ENCODE results near the gene TMEM238L.

The TMEM238L gene

GRCh38 chr17:10777131-10777807, 26.6 kb downstream of the TMEM238L start:
- DNase-seq (ENCODE audit: extremely low spot score, insufficient read length, low read depth) (no peak), FAIRE-seq (no peak)

- DNase-seq (ENCODE audit: extremely low spot score, insufficient read length, low read depth) (no peak), FAIRE-seq (no peak)
These were observed 27.5 kb downstream of the TMEM238L start for GRCh38 chr17:10776381-10776780.

GRCh38 chr17:10775740-10776356, 28.1 kb downstream of the TMEM238L start:
- FAIRE-seq: no peak
- no peak for DNase-seq (ENCODE audit: extremely low spot score, insufficient read length, low read depth)

DNA sequence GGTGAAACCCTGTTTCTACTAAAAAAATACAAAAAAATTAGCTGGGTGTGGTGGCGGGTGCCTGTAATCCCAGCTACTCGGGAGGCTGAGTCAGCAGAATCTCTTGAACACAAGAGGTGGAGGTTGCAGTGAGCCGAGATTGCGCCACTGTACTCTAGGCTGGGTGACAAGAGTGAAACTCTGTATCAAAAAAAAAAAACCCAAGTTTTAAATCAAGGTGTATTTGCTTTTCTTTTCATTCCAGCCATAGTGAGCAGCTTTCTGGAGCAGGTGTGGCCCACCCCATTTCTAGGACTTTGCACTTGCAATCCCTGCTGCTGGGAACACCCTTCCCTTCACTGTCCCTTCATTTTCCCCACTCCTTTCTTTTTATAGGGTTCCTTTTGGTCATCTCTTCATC, 28.8 kb downstream of the TMEM238L start:
- DNase-seq (ENCODE audit: extremely low spot score, insufficient read length, low read depth): no peak
- FAIRE-seq: no peak

DNA sequence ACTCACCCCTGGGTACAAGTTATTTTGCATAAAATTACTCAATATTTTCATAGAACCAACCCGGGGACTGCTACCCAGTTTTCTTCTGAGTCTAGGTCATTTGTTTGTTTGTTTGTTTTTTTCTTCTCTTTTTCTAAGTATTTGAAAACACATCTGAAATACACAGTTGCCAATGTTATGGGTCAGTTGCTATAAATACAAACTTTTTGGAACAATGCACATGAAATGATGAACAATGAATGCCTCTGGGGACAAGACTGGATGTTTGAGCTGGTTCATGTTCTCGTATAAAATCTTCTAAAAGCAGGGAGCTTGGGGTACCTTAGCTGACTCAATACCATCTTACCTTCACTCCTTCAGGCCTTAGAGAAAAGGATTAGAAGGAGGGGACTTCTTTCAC, 30.5 kb downstream of the TMEM238L start:
- FAIRE-seq (no peak), DNase-seq (ENCODE audit: extremely low spot score, insufficient read length, low read depth) (no peak)

GRCh38 chr17:10772425-10773380, 31.2 kb downstream of the TMEM238L start:
- no peak for DNase-seq (ENCODE audit: extremely low spot score, insufficient read length, low read depth)
- FAIRE-seq: no peak

DNA sequence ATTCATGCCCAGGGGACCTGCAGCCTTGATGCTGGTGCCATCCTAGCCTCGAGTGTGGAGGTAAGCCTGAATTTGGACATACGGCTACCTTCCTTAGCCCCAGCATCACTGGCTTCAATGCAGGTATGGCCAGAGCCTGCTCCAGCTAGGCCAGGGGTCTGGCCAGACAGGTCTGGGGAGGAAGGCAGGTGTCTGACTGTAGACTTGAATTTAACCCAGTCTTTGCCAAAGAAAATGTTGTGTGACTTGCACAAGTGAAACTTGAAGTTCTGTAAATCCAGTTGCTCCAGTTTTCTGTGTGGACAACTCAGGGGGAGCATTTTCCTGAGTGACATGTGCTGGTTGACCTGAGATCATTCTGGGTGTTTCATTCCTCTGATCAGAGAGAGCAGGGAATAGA, 32.8 kb downstream of the TMEM238L start:
- DNase-seq (ENCODE audit: extremely low spot score, insufficient read length, low read depth) (no peak), FAIRE-seq (no peak)

- FAIRE-seq (no peak), DNase-seq (ENCODE audit: extremely low spot score, insufficient read length, low read depth) (no peak)
These were observed 34.1 kb downstream of the TMEM238L start for GRCh38 chr17:10769840-10770239.

DNA sequence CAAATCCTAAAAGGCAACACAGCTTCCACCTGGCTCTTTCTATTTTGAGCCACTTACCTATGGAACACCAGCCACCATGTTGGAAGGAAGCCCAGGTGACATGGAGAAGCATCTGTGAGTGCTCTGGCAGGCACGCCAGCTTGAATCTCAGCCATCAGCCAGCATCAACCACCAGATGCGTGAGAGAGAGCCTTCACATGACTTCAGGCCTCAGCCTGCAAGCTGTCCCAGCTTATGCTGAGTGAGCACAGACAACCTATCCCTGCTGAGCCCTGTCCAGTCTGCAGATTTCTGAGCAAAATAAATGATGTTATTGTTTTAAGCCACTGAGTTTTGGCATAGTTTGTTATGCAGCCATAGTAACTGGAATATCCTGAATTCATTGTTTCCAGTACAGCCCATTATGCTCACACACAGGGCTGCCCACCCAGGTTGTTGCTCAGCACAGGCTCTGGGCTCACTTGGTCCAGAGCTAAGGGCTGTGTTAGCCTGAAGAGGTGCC, 35.1 kb downstream of the TMEM238L start:
- no peak for FAIRE-seq

GRCh38 chr17:10767232-10767631, 36.7 kb downstream of the TMEM238L start:
- FAIRE-seq (no peak), DNase-seq (ENCODE audit: extremely low spot score, insufficient read length, low read depth) (no peak)

More for the DNA sequence above, 35.1 kb downstream of the TMEM238L start:
- no peak for DNase-seq (ENCODE audit: extremely low spot score, insufficient read length, low read depth)

DNA sequence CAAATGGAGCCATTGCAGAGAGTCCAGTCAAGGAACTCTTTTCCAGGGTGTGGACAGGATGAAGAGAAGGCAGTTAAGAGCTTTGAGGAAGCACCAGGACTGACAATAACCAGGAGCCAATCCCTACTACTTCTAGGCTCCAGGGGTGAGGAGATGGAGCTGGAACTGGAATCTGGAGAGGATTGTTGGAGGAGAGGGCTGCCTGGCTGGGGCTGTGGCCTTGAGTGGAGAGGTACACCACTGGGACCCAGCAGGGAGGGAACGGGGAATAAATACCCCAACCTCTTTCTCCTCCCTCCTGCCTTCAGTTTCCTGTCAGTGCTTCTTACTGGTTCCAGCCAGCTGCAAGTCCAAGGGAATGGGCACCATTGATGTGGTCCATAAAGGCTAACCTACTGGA, 41.9 kb downstream of the TMEM238L start:
- no peak for FAIRE-seq
- DNase-seq (ENCODE audit: extremely low spot score, insufficient read length, low read depth): no peak

DNA sequence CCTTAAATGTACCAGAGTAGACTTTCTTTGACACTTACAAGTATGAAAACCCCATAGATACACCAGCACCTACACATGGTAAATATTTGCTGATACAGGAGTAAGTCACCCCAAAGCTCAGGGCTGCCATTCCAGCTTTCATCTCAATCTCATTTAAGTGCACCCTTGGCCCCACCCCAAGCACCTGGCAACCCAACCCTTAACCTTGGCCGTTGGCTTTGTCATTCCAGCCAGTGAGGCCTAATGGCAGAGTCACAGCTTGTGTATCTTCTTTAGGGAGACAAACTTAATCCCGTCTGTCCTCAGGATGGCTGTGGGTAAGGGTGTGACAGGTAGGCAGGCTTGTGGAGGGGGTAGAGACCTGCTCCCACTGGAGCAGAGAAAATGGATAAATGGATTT, 42.6 kb downstream of the TMEM238L start:
- DNase-seq (ENCODE audit: extremely low spot score, insufficient read length, low read depth): no peak
- no peak for FAIRE-seq

- DNase-seq (ENCODE audit: extremely low spot score, insufficient read length, low read depth): no peak
These were observed 45.8 kb downstream of the TMEM238L start for GRCh38 chr17:10758062-10758461.

GRCh38 chr17:10757647-10758046, 46.3 kb downstream of the TMEM238L start:
- no peak for DNase-seq (ENCODE audit: extremely low spot score, insufficient read length, low read depth)
- no peak for FAIRE-seq

More at GRCh38 chr17:10758062-10758461, 45.8 kb downstream of the TMEM238L start:
- FAIRE-seq: no peak

- no peak for DNase-seq (ENCODE audit: extremely low spot score, insufficient read length, low read depth)
- FAIRE-seq: no peak
These were observed 46.8 kb downstream of the TMEM238L start for GRCh38 chr17:10757067-10757466.

GRCh38 chr17:10756619-10757018, 47.3 kb downstream of the TMEM238L start:
- DNase-seq (ENCODE audit: extremely low spot score, insufficient read length, low read depth) (no peak), FAIRE-seq (no peak)

DNA sequence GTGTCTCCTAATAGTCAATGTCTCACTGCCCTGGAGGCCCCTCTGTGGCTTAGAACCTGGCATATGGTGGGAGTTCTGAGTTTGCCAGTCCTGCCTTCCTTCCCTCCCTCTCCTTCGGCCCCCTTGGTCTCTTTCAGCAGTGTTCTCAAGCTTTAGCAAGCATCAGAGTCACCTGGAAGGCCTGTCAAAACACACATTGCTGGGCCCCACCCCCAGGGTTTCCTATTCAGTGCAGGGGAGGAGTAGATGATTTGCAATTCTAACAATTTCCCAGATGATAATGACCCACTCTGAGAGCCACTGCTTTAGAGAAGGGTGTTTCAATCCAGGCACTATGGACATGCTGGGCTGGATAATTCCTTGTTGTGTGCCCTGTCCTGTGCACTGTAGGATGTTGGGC, 47.7 kb downstream of the TMEM238L start:
- DNase-seq (ENCODE audit: extremely low spot score, insufficient read length, low read depth): no peak
- FAIRE-seq: no peak

DNA sequence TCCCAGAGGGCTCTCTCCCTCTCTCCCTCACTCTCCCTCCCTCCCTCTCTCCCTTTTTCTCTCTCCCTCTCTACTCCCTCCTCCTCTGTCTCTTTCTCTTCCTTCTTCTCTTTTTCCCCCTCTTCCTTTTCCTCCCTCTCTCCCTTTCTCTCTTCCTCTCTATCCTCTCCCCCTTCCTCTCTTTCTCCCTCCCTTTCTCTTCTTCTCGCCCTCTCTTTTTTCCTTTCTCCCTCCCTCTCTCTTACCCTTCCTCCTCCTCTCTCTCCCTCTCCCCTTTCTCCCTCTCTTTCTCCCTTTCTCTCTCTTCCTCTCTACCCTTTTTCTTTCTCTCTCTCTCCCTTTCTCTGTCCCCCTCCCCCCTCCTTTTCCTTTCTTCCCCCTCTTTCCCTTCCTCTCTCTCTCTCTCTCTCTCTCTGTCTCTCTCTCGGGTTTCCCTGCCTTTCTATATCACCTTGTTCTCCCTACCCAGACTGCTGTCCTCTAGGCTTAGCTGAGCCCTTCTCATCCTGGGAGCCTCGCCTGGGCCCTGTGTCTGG, 48.2 kb downstream of the TMEM238L start:
- no peak for FAIRE-seq
- DNase-seq (ENCODE audit: extremely low spot score, insufficient read length, low read depth): no peak

- DNase-seq (ENCODE audit: extremely low spot score, insufficient read length, low read depth) (no peak), FAIRE-seq (no peak)
These were observed 48.9 kb downstream of the TMEM238L start for GRCh38 chr17:10754861-10755591.

DNA sequence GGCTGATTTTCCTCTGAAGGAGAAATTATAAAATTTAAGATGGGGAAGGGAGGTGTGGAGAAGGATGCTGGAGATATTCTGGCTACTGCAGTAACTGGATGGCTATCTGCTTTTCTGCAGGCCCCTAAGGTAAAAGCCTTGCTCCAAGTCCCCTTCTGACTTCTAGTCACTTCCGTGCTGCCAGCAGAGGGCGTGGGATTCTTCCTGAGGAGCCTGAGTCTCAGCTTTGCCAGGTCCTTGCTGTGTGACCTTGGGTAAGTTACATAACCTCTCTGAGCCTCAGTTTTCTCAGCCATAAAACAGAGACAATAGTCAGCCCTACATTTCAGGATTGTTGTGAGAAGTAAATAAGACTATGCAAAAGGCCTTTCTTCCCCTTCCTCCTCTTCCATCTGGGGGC, 49.8 kb downstream of the TMEM238L start:
- FAIRE-seq (no peak), DNase-seq (ENCODE audit: extremely low spot score, insufficient read length, low read depth) (no peak)

Measured in GM18507 (cell line).